HepG2 (cell line): ENCODE data around the gene TPX2.

Experiments
- CENPX ChIP-seq: sonication (generic); formaldehyde crosslinking; IDR thresholded peaks from 2 replicates; pipeline ENCODE4 v1.9.0; 2021; ENCODE audit warnings: mild to moderate bottlenecking, missing genetic modification reagents, moderate library complexity
- NFYB ChIP-seq: sonication (generic); formaldehyde crosslinking; IDR thresholded peaks from 2 replicates; pipeline ENCODE4 v1.4.0; 2020; ENCODE audit warnings: missing genetic modification reagents

- TF ChIP-seq CENPX (CRISPR knock-in tag): no peak
- no peak for TF ChIP-seq NFYB (CRISPR knock-in tag)
Observed at GRCh38 chr20:31848088-31848999, 109.3 kb downstream of the TPX2 start.
